ENCODE measurements around the gene PDE7B.
"Not testable (repeated sequence)": the region's sequence is repeated elsewhere in the genome, so short reads cannot be mapped to it uniquely, and the experiment has no call there.

Gene PDE7B

GRCh38 chr6:136137739-136138402, 286.4 kb downstream of the PDE7B start:
- in situ Hi-C loops (cut with MboI; ENCODE audit: low sequenced_read_pairs), result no loop called here

- in situ Hi-C loops (cut with MboI; ENCODE audit: low sequenced_read_pairs), result not testable (repeated sequence)
Observed at GRCh38 chr6:136139111-136139510, 287.6 kb downstream of the PDE7B start.

- in situ Hi-C loops (cut with MboI; ENCODE audit: low sequenced_read_pairs), result no loop called here
Observed at GRCh38 chr6:136144251-136145023, 292.9 kb downstream of the PDE7B start.

GRCh38 chr6:136146130-136146529, 294.6 kb downstream of the PDE7B start:
- in situ Hi-C loops (cut with MboI; ENCODE audit: low sequenced_read_pairs), result no loop called here

GRCh38 chr6:136147342-136147741, 295.8 kb downstream of the PDE7B start:
- in situ Hi-C loops (cut with MboI; ENCODE audit: low sequenced_read_pairs), result no loop called here

GRCh38 chr6:136148051-136148450, 296.6 kb downstream of the PDE7B start:
- in situ Hi-C loops (cut with MboI; ENCODE audit: low sequenced_read_pairs), result no loop called here

- in situ Hi-C loops (cut with MboI; ENCODE audit: low sequenced_read_pairs), result no loop called here
Observed at GRCh38 chr6:136148523-136148922, 297.0 kb downstream of the PDE7B start.

GRCh38 chr6:136149311-136149710, 297.8 kb downstream of the PDE7B start:
- in situ Hi-C loops (cut with MboI; ENCODE audit: low sequenced_read_pairs), result no loop called here

- in situ Hi-C loops (cut with MboI; ENCODE audit: low sequenced_read_pairs), result no loop called here
Observed at GRCh38 chr6:136150961-136151360, 299.5 kb downstream of the PDE7B start.

- in situ Hi-C loops (cut with MboI; ENCODE audit: low sequenced_read_pairs), result no loop called here
Observed at GRCh38 chr6:136153707-136154375, 302.3 kb downstream of the PDE7B start.

GRCh38 chr6:136155191-136155590, 303.7 kb downstream of the PDE7B start:
- in situ Hi-C loops (cut with MboI; ENCODE audit: low sequenced_read_pairs), result no loop called here

GRCh38 chr6:136157743-136158142, 306.2 kb downstream of the PDE7B start:
- in situ Hi-C loops (cut with MboI; ENCODE audit: low sequenced_read_pairs), result no loop called here

- in situ Hi-C loops (cut with MboI; ENCODE audit: low sequenced_read_pairs), result no loop called here
Observed at GRCh38 chr6:136158387-136158821, 306.9 kb downstream of the PDE7B start.

- in situ Hi-C loops (cut with MboI; ENCODE audit: low sequenced_read_pairs), result no loop called here
Observed at GRCh38 chr6:136158971-136159370, 307.5 kb downstream of the PDE7B start.

GRCh38 chr6:136160250-136160649, 308.7 kb downstream of the PDE7B start:
- in situ Hi-C loops (cut with MboI; ENCODE audit: low sequenced_read_pairs), result no loop called here

- in situ Hi-C loops (cut with MboI; ENCODE audit: low sequenced_read_pairs), result no loop called here
Observed at GRCh38 chr6:136161950-136162349, 310.4 kb downstream of the PDE7B start.

GRCh38 chr6:136163260-136163659, 311.8 kb downstream of the PDE7B start:
- in situ Hi-C loops (cut with MboI; ENCODE audit: low sequenced_read_pairs), result no loop called here

- in situ Hi-C loops (cut with MboI; ENCODE audit: low sequenced_read_pairs), result no loop called here
Observed at GRCh38 chr6:136166815-136167214, 315.3 kb downstream of the PDE7B start.

- in situ Hi-C loops (cut with MboI; ENCODE audit: low sequenced_read_pairs), result no loop called here
Observed at GRCh38 chr6:136169394-136170148, 318.1 kb downstream of the PDE7B start.

GRCh38 chr6:136171231-136171630, 319.7 kb downstream of the PDE7B start:
- in situ Hi-C loops (cut with MboI; ENCODE audit: low sequenced_read_pairs), result no loop called here
